ENCODE results near the gene TNFAIP8L3.

Gene TNFAIP8L3

GRCh38 chr15:51049081-51049480 lies 45.6 kb downstream of the TNFAIP8L3 start:
- Histone ChIP-seq H3K9ac (no peak overlapping the region), H4K20me1 (ENCODE audit: insufficient read depth) (no peaks in the 10 kb centered on the region), H3K4me2 (no peak overlapping the region), H3K79me2 (ENCODE audit: insufficient read depth, low read depth) (no peaks in the 10 kb centered on the region), H3K27ac (no peak overlapping the region), H3K4me3 (IDR thresholded peaks at IDR 0.05; ENCODE audit: insufficient read depth, low read depth, low read length) (no peak overlapping the region), H3K36me3 (ENCODE audit: insufficient read depth) (no peaks in the 10 kb centered on the region), H3K4me1 (ENCODE audit: low read depth, poor library complexity, severe bottlenecking) (no peaks in the 10 kb centered on the region), H3K27me3 (ENCODE audit: insufficient read depth, low read depth) (no peaks in the 10 kb centered on the region), H2AFZ (ENCODE audit: low read depth) (no peak overlapping the region)
- TF ChIP-seq CTCF (conservative IDR thresholded peaks at IDR 0.05; ENCODE audit: low read depth, low read length), result no peak

GRCh38 chr15:51048308-51048707 lies 46.4 kb downstream of the TNFAIP8L3 start:
- no peak overlapping the region for H3K9ac ChIP-seq
- H2AFZ ChIP-seq (ENCODE audit: low read depth), result no peak overlapping the region
- no peak overlapping the region for H3K4me2 ChIP-seq
- no peak overlapping the region for H3K27ac ChIP-seq
- H3K79me2 ChIP-seq (ENCODE audit: insufficient read depth, low read depth), result no peaks in the 10 kb centered on the region
- H3K27me3 ChIP-seq (ENCODE audit: insufficient read depth, low read depth), result no peaks in the 10 kb centered on the region
- H4K20me1 ChIP-seq (ENCODE audit: insufficient read depth), result no peaks in the 10 kb centered on the region
- no peak for TF ChIP-seq CTCF (conservative IDR thresholded peaks at IDR 0.05; ENCODE audit: low read depth, low read length)
- no peaks in the 10 kb centered on the region for H3K36me3 ChIP-seq (ENCODE audit: insufficient read depth)
- H3K4me3 ChIP-seq (IDR thresholded peaks at IDR 0.05; ENCODE audit: insufficient read depth, low read depth, low read length), result no peak overlapping the region
- H3K4me1 ChIP-seq (ENCODE audit: low read depth, poor library complexity, severe bottlenecking), result no peaks in the 10 kb centered on the region

GRCh38 chr15:51046799-51047449 lies 47.8 kb downstream of the TNFAIP8L3 start:
- no peaks in the 10 kb centered on the region for H3K36me3 ChIP-seq (ENCODE audit: insufficient read depth)
- no peak for TF ChIP-seq CTCF (conservative IDR thresholded peaks at IDR 0.05; ENCODE audit: low read depth, low read length)
- no peaks in the 10 kb centered on the region for H3K79me2 ChIP-seq (ENCODE audit: insufficient read depth, low read depth)
- H3K4me1 ChIP-seq (ENCODE audit: low read depth, poor library complexity, severe bottlenecking), result no peaks in the 10 kb centered on the region
- H2AFZ ChIP-seq (ENCODE audit: low read depth), result no peak overlapping the region
- no peaks in the 10 kb centered on the region for H3K27me3 ChIP-seq (ENCODE audit: insufficient read depth, low read depth)
- no peak overlapping the region for H3K4me3 ChIP-seq (IDR thresholded peaks at IDR 0.05; ENCODE audit: insufficient read depth, low read depth, low read length)
- H4K20me1 ChIP-seq (ENCODE audit: insufficient read depth), result no peaks in the 10 kb centered on the region
- no peak overlapping the region for H3K4me2 ChIP-seq
- no peak overlapping the region for H3K9ac ChIP-seq
- H3K27ac ChIP-seq, result no peak overlapping the region

GRCh38 chr15:51046016-51046415 lies 48.7 kb downstream of the TNFAIP8L3 start:
- H4K20me1 ChIP-seq (ENCODE audit: insufficient read depth), result no peaks in the 10 kb centered on the region
- H3K4me2 ChIP-seq, result no peak overlapping the region
- H3K9ac ChIP-seq, result no peak overlapping the region
- H2AFZ ChIP-seq (ENCODE audit: low read depth), result no peak overlapping the region
- H3K79me2 ChIP-seq (ENCODE audit: insufficient read depth, low read depth), result no peaks in the 10 kb centered on the region
- no peak for TF ChIP-seq CTCF (conservative IDR thresholded peaks at IDR 0.05; ENCODE audit: low read depth, low read length)
- no peak overlapping the region for H3K27ac ChIP-seq
- no peak overlapping the region for H3K4me3 ChIP-seq (IDR thresholded peaks at IDR 0.05; ENCODE audit: insufficient read depth, low read depth, low read length)
- no peaks in the 10 kb centered on the region for H3K36me3 ChIP-seq (ENCODE audit: insufficient read depth)
- no peaks in the 10 kb centered on the region for H3K4me1 ChIP-seq (ENCODE audit: low read depth, poor library complexity, severe bottlenecking)
- H3K27me3 ChIP-seq (ENCODE audit: insufficient read depth, low read depth), result no peaks in the 10 kb centered on the region

All from KMS-11 (cell line).